ENCODE measurements around the gene AP3S1.

The AP3S1 gene

GRCh38 chr5:115810761-115811160 lies 31.0 kb upstream of the AP3S1 start:
- no peak for DNase-seq

GRCh38 chr5:115811406-115811805 lies 30.3 kb upstream of the AP3S1 start:
- Histone ChIP-seq H2BK120ac (ENCODE audit: low read depth, low read length) (no peak overlapping the region), H3K36me3 (ENCODE audit: control insufficient read depth, insufficient read depth, low read length) (no peaks in the 10 kb centered on the region), H2AK5ac (ENCODE audit: low read length) (no peak overlapping the region), H3K18ac (ENCODE audit: low read length) (no peak overlapping the region), H2BK15ac (replicated peaks; ENCODE audit: low read depth) (no peak overlapping the region), H3K27ac (ENCODE audit: low read depth, low read length) (no peak overlapping the region), H2BK5ac (ENCODE audit: low read length) (no peak overlapping the region), H3K79me1 (ENCODE audit: low read length) (no peaks in the 10 kb centered on the region), H3K4me2 (ENCODE audit: low read length) (no peak overlapping the region), H4K8ac (ENCODE audit: low read depth, low read length) (no peak overlapping the region), H3K56ac (ENCODE audit: low read length) (no peak overlapping the region), H3K9ac (ENCODE audit: low read length) (no peak overlapping the region), H3K23ac (ENCODE audit: low read length) (no peak overlapping the region), H4K5ac (ENCODE audit: low read length) (no peak overlapping the region), H3K4ac (ENCODE audit: low read depth, low read length) (no peak overlapping the region), H3K79me2 (ENCODE audit: control insufficient read depth, insufficient read depth, low read length) (no peaks in the 10 kb centered on the region), H3K27me3 (ENCODE audit: insufficient read depth, low read length, poor library complexity) (peaks cover 7% of the 10 kb centered on the region), H3K4me3 (ENCODE audit: low read length) (no peak overlapping the region), H3K4me1 (ENCODE audit: control insufficient read depth, low read depth, low read length) (no peaks in the 10 kb centered on the region)
- no peak for DNase-seq

More at GRCh38 chr5:115810761-115811160, 31.0 kb upstream of the AP3S1 start:
- Histone ChIP-seq H3K4me1 (ENCODE audit: control insufficient read depth, low read depth, low read length) (no peaks in the 10 kb centered on the region), H3K27me3 (ENCODE audit: insufficient read depth, low read length, poor library complexity) (peaks cover 7% of the 10 kb centered on the region), H3K4ac (ENCODE audit: low read depth, low read length) (no peak overlapping the region), H3K56ac (ENCODE audit: low read length) (no peak overlapping the region), H3K27ac (ENCODE audit: low read depth, low read length) (no peak overlapping the region), H3K4me3 (ENCODE audit: low read length) (no peak overlapping the region), H3K36me3 (ENCODE audit: control insufficient read depth, insufficient read depth, low read length) (no peaks in the 10 kb centered on the region), H3K9ac (ENCODE audit: low read length) (no peak overlapping the region), H4K5ac (ENCODE audit: low read length) (no peak overlapping the region), H3K4me2 (ENCODE audit: low read length) (no peak overlapping the region), H2BK15ac (replicated peaks; ENCODE audit: low read depth) (no peak overlapping the region), H3K79me2 (ENCODE audit: control insufficient read depth, insufficient read depth, low read length) (no peaks in the 10 kb centered on the region), H2BK120ac (ENCODE audit: low read depth, low read length) (no peak overlapping the region), H3K18ac (ENCODE audit: low read length) (no peak overlapping the region), H2AK5ac (ENCODE audit: low read length) (no peak overlapping the region), H2BK5ac (ENCODE audit: low read length) (no peak overlapping the region), H3K79me1 (ENCODE audit: low read length) (no peaks in the 10 kb centered on the region), H3K23ac (ENCODE audit: low read length) (no peak overlapping the region), H4K8ac (ENCODE audit: low read depth, low read length) (no peak overlapping the region)

GRCh38 chr5:115812372-115812771 lies 29.4 kb upstream of the AP3S1 start:
- no peak overlapping the region for H4K5ac ChIP-seq (ENCODE audit: low read length)
- H3K36me3 ChIP-seq (ENCODE audit: control insufficient read depth, insufficient read depth, low read length) = no peaks in the 10 kb centered on the region
- no peak overlapping the region for H2AK5ac ChIP-seq (ENCODE audit: low read length)
- H3K4me2 ChIP-seq (ENCODE audit: low read length) = no peak overlapping the region
- H3K4ac ChIP-seq (ENCODE audit: low read depth, low read length) = no peak overlapping the region
- H2BK15ac ChIP-seq (replicated peaks; ENCODE audit: low read depth) = no peak overlapping the region
- H3K27me3 ChIP-seq (ENCODE audit: insufficient read depth, low read length, poor library complexity) = peaks cover 7% of the 10 kb centered on the region
- H3K9ac ChIP-seq (ENCODE audit: low read length) = no peak overlapping the region
- H2BK5ac ChIP-seq (ENCODE audit: low read length) = no peak overlapping the region
- H3K18ac ChIP-seq (ENCODE audit: low read length) = no peak overlapping the region
- no peaks in the 10 kb centered on the region for H3K79me2 ChIP-seq (ENCODE audit: control insufficient read depth, insufficient read depth, low read length)
- H3K23ac ChIP-seq (ENCODE audit: low read length) = no peak overlapping the region
- H2BK120ac ChIP-seq (ENCODE audit: low read depth, low read length) = no peak overlapping the region
- no CpG with 5 or more reads among the region's 1 CpG for WGBS (ENCODE audit: extremely low coverage, insufficient coverage, low lambda C conversion rate)
- no peak for DNase-seq
- no peak overlapping the region for H4K8ac ChIP-seq (ENCODE audit: low read depth, low read length)
- no peak overlapping the region for H3K27ac ChIP-seq (ENCODE audit: low read depth, low read length)
- no peaks in the 10 kb centered on the region for H3K79me1 ChIP-seq (ENCODE audit: low read length)
- no peak overlapping the region for H3K56ac ChIP-seq (ENCODE audit: low read length)
- H3K4me3 ChIP-seq (ENCODE audit: low read length) = no peak overlapping the region
- H3K4me1 ChIP-seq (ENCODE audit: control insufficient read depth, low read depth, low read length) = no peaks in the 10 kb centered on the region

- no peak overlapping the region for H4K8ac ChIP-seq (ENCODE audit: low read depth, low read length)
- H4K5ac ChIP-seq (ENCODE audit: low read length) = no peak overlapping the region
- no peak overlapping the region for H3K9ac ChIP-seq (ENCODE audit: low read length)
- H3K27ac ChIP-seq (ENCODE audit: low read depth, low read length) = no peak overlapping the region
- no peaks in the 10 kb centered on the region for H3K79me2 ChIP-seq (ENCODE audit: control insufficient read depth, insufficient read depth, low read length)
- H3K4me3 ChIP-seq (ENCODE audit: low read length) = no peak overlapping the region
- no peaks in the 10 kb centered on the region for H3K4me1 ChIP-seq (ENCODE audit: control insufficient read depth, low read depth, low read length)
- peaks cover 7% of the 10 kb centered on the region for H3K27me3 ChIP-seq (ENCODE audit: insufficient read depth, low read length, poor library complexity)
- WGBS (ENCODE audit: extremely low coverage, insufficient coverage, low lambda C conversion rate) = no CpG with 5 or more reads among the region's 5 CpGs
- H2BK5ac ChIP-seq (ENCODE audit: low read length) = no peak overlapping the region
- DNase-seq = no peak
- no peak overlapping the region for H2AK5ac ChIP-seq (ENCODE audit: low read length)
- no peak overlapping the region for H2BK15ac ChIP-seq (replicated peaks; ENCODE audit: low read depth)
- no peak overlapping the region for H3K23ac ChIP-seq (ENCODE audit: low read length)
- H3K4me2 ChIP-seq (ENCODE audit: low read length) = no peak overlapping the region
- no peaks in the 10 kb centered on the region for H3K79me1 ChIP-seq (ENCODE audit: low read length)
- H2BK120ac ChIP-seq (ENCODE audit: low read depth, low read length) = no peak overlapping the region
- H3K36me3 ChIP-seq (ENCODE audit: control insufficient read depth, insufficient read depth, low read length) = no peaks in the 10 kb centered on the region
- no peak overlapping the region for H3K18ac ChIP-seq (ENCODE audit: low read length)
- H3K4ac ChIP-seq (ENCODE audit: low read depth, low read length) = no peak overlapping the region
- H3K56ac ChIP-seq (ENCODE audit: low read length) = no peak overlapping the region
Observed at GRCh38 chr5:115813719-115814118, 28.0 kb upstream of the AP3S1 start.

GRCh38 chr5:115815006-115815692 lies 26.6 kb upstream of the AP3S1 start:
- Histone ChIP-seq H3K79me2 (ENCODE audit: control insufficient read depth, insufficient read depth, low read length) (no peaks in the 10 kb centered on the region), H2BK15ac (replicated peaks; ENCODE audit: low read depth) (no peak overlapping the region), H3K27me3 (ENCODE audit: insufficient read depth, low read length, poor library complexity) (peaks cover 7% of the 10 kb centered on the region), H2AK5ac (ENCODE audit: low read length) (no peak overlapping the region), H4K5ac (ENCODE audit: low read length) (no peak overlapping the region), H3K79me1 (ENCODE audit: low read length) (no peaks in the 10 kb centered on the region), H3K4me3 (ENCODE audit: low read length) (peak overlapping the region; percentile 61), H2BK120ac (ENCODE audit: low read depth, low read length) (no peak overlapping the region), H3K27ac (ENCODE audit: low read depth, low read length) (no peak overlapping the region), H3K9ac (ENCODE audit: low read length) (peak overlapping the region; percentile 75), H3K4ac (ENCODE audit: low read depth, low read length) (no peak overlapping the region), H4K8ac (ENCODE audit: low read depth, low read length) (no peak overlapping the region), H3K36me3 (ENCODE audit: control insufficient read depth, insufficient read depth, low read length) (no peaks in the 10 kb centered on the region), H3K56ac (ENCODE audit: low read length) (no peak overlapping the region), H3K4me1 (ENCODE audit: control insufficient read depth, low read depth, low read length) (no peaks in the 10 kb centered on the region), H2BK5ac (ENCODE audit: low read length) (no peak overlapping the region), H3K18ac (ENCODE audit: low read length) (no peak overlapping the region), H3K4me2 (ENCODE audit: low read length) (peak overlapping the region; percentile 87), H3K23ac (ENCODE audit: low read length) (peak overlapping the region; percentile 12)
- no peak for DNase-seq
- 100% methylated on average over 1 of the region's 21 CpGs for WGBS (ENCODE audit: extremely low coverage, insufficient coverage, low lambda C conversion rate)

- Histone ChIP-seq H3K27me3 (ENCODE audit: insufficient read depth, low read length, poor library complexity) (peaks cover 7% of the 10 kb centered on the region), H3K4me1 (ENCODE audit: control insufficient read depth, low read depth, low read length) (no peaks in the 10 kb centered on the region), H2BK120ac (ENCODE audit: low read depth, low read length) (no peak overlapping the region), H3K9ac (ENCODE audit: low read length) (peak overlapping the region; percentile 75), H3K36me3 (ENCODE audit: control insufficient read depth, insufficient read depth, low read length) (no peaks in the 10 kb centered on the region), H3K23ac (ENCODE audit: low read length) (no peak overlapping the region), H3K4me2 (ENCODE audit: low read length) (peak overlapping the region; percentile 87), H3K18ac (ENCODE audit: low read length) (no peak overlapping the region), H3K56ac (ENCODE audit: low read length) (peak overlapping the region; percentile 83), H3K79me1 (ENCODE audit: low read length) (no peaks in the 10 kb centered on the region), H3K4me3 (ENCODE audit: low read length) (peak overlapping the region; percentile 61), H2AK5ac (ENCODE audit: low read length) (no peak overlapping the region), H2BK5ac (ENCODE audit: low read length) (no peak overlapping the region), H2BK15ac (replicated peaks; ENCODE audit: low read depth) (no peak overlapping the region), H4K5ac (ENCODE audit: low read length) (no peak overlapping the region), H3K79me2 (ENCODE audit: control insufficient read depth, insufficient read depth, low read length) (no peaks in the 10 kb centered on the region), H4K8ac (ENCODE audit: low read depth, low read length) (no peak overlapping the region), H3K27ac (ENCODE audit: low read depth, low read length) (no peak overlapping the region), H3K4ac (ENCODE audit: low read depth, low read length) (no peak overlapping the region)
- DNase-seq = peak; percentile 52
- no CpG with 5 or more reads among the region's 48 CpGs for WGBS (ENCODE audit: extremely low coverage, insufficient coverage, low lambda C conversion rate)
Observed at GRCh38 chr5:115815693-115816225, 26.0 kb upstream of the AP3S1 start.

Measured in mesendoderm (in vitro differentiated cells).